GM12874 (cell line): ENCODE data around the gene GJC2.

Experiments
- TF ChIP-seq, protein P1 (sequence below): IDR thresholded peaks from 2 replicates; pipeline ENCODE4 v1.5.1; 2011; ENCODE audit warnings: low read depth, mild to moderate bottlenecking, control low read depth, low read length, moderate library complexity; ENCODE audit not compliant: insufficient read depth

Gene GJC2

DNA sequence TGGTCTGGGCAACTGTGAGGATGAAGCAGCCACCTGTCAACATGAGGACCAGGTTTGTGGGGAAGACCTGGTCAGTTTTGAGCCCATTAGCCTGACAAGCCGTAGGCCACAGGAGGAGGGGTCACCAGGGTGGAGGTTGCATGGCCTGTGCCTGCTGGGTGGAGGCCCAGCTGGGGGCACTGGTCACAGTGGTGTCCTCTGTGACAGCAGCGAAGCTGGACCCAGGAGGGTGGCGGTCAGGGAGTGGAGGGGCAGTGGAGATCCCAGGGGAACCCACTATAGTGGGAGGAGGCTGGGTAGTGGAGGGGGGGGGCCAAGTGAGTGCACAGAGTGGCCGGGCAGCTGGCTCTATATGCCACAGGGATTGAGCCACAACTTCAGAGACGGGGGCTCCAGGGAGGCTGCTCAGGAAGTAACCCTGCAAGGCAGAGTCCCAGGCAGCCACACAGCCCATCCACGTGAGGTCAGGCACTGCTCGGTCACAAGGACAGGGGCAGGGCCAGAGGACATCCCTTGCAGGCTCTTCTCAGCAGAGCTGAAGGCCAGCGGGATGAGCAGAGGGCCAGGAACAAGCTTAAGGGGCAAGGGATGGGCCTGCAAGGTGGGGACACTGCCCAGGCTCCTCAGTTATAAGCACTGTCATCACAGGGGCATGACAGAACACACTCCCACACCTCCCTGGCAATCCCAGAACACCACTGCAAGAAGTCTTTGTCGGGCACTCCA, 44.3 kb upstream of the GJC2 start:
- TF ChIP-seq, protein P1, sequence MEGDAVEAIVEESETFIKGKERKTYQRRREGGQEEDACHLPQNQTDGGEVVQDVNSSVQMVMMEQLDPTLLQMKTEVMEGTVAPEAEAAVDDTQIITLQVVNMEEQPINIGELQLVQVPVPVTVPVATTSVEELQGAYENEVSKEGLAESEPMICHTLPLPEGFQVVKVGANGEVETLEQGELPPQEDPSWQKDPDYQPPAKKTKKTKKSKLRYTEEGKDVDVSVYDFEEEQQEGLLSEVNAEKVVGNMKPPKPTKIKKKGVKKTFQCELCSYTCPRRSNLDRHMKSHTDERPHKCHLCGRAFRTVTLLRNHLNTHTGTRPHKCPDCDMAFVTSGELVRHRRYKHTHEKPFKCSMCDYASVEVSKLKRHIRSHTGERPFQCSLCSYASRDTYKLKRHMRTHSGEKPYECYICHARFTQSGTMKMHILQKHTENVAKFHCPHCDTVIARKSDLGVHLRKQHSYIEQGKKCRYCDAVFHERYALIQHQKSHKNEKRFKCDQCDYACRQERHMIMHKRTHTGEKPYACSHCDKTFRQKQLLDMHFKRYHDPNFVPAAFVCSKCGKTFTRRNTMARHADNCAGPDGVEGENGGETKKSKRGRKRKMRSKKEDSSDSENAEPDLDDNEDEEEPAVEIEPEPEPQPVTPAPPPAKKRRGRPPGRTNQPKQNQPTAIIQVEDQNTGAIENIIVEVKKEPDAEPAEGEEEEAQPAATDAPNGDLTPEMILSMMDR = no peak

DNA sequence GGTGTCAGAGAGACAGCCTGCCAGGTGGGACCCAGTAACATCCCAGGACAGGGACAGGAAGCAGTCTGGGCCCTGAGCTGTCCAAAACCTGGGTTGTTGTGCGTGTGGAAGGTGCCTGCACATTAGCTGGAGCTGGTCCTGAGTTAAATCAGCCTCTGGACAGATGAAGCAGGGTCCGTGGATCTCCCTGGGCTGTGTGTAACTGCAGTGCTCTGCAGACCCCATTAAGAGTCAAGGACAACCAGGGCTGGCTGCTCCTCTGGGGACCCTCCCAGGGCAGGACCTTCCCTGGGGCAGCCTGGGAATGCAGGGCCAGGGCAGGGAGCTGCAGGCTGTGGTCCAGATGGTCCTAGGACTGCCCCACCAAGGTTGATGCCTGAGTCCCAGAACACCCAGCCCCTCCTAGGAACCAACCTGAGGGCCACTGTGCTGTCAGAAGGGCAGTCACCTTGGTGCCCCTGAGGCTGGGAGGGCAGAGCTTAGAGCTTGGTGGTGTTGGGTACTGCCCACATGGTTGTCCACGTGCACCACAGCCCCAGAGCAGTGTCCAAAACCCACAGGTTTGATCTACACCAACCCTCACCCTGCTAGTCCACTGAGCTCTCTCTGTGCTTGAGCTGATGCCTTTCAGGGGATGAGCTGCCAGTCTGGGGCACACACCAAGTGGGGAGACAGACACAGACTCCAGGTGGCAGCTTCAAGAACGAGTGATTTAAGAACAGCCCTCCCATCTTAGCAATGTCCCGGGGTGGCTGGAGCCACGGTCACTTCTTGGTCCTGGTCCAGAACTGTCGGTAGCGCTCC, 43.5 kb upstream of the GJC2 start:
- TF ChIP-seq, protein P1 = no peak

DNA sequence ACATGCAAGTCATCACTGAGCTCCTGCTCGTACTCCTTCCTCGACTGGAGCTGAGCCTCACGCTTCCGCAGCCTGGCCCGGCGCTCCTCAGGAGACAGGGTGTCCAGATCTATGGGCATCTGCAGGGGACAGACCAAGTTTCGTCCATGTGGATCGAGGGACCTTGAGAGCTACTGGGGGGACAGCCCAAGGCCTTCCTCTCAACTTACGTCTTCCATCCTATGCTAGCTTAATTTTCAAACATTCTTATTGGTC, 43.0 kb upstream of the GJC2 start:
- TF ChIP-seq, protein P1 = no peak

DNA sequence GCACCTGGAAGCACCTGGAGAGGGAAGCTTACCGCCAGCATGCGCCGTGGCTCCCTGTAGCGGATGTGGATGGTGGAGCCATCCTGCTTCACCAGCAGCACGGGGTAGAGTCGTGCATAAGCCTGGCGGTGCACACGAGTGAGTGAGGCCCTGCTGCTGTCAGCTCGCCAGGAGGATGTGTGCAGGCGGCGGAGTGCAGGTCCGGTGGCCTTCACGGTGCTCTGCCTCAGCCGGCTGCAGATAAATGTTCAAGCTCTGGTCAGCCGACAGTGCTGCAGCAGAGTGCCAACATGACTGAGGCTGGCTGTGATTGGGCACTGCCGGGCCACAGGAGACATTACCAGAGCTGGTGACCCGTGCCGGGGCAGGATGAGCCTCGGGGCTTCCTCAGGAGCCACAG, 42.1 kb upstream of the GJC2 start:
- TF ChIP-seq, protein P1 = no peak

DNA sequence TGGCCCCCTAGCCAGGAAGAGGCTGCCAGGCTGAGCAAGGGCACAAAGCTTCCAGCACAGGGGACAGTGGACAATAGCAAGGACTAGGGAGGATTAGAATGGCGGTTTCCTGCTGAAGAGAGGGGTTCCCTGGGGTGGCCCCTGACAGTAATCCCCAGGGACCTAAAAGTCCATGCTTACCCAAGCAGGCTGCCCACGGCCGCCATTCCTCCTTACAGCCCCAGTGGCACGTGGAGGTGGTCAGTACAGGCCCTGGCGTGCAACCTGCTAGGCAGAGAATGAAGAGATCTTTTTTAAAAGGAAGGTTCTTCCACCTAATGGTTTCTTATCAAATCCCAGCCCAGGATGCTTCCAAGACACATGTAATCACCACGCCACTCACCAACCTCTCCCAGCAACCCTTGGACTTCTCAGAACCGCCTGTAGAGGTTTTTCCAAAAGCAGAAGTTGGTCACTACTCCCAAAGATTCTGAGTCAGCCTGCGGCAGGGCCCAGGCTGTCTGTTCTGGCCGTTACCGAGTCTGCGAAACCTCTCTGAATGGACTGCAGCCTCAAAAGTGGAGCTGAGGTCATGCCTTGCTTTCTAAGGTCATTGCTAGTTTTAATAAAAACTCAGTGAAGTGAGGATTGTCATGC, 41.6 kb upstream of the GJC2 start:
- TF ChIP-seq, protein P1 = no peak

DNA sequence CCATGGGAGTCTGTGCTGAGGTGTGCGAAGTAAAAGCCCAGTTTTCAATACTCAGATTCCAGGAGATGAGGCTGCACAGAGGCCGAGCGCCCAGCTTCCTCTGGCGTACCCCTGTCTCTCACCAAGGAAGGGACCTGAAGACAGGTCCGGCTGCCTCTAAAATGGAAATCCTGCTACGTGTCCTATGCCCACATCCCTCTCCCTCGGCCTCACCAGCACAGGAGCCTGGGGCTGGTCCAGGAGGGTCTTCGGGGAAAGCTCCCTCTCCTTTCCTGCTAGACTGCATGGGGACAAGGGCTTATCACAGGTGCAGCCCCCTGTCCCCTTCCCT, 41.0 kb upstream of the GJC2 start:
- TF ChIP-seq, protein P1 = no peak

DNA sequence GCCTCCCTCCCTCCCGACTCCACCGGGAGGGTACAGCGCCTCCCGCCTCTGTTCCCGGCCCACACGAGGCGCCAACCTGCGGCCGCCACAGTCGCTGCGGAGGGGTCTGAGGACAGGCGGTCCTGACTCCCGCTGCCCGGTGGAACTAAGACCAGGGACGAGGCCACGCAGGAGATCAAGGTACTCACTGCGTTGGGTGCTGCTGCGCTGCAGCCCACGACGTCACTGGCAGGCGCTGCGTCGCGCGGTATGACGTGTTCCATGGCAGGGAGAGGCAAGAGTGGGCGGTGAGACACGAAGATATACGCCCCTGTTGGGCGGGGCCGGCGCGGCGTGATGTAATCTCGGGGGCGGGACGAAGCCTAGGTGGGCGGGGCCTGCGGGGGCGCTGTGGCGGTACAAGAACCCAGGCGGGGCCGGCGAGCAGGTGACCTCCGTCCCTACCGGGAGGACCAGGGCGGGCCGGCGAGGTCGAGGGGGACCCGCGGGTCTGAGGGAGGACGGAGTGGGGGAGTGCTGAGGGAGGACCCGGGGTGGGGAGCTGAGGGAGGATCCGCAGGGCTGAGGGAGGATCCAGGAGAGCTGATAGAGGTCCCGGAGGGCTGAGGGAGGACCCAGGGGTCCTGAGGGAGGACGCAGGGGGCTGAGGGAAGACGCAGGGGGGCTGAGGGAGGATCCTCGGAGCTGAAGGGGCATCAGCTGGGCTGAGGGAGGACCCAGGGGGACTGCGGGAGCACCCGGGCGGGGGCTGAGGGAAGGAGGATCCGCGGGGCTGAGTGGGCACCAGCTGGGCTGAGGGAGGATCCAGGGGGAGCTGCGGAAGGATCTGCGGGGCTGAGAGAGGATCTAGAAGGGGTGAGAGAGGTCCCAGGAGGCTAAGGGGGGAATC, 40.4 kb upstream of the GJC2 start, which contains the start of gene MRPL55:
Gene MRPL55, minus strand, starts transcription at position 227 of the 889 bp plus-strand sequence. CDS start 1,039 bp downstream, outside the sequence.
- TF ChIP-seq, protein P1 = no peak
